HG02623 (cell line): ENCODE measurements around the gene TTC7B.
"Not testable (repeated sequence)": the region's sequence is repeated elsewhere in the genome, so short reads cannot be mapped to it uniquely, and the experiment has no call there.

ENCODE experiments used
- ATAC-seq: cut with Tn5 transposase; IDR thresholded peaks from one replicate; pipeline ENCODE4 v1.9.1; 2021; ENCODE audit warnings: moderate library complexity; ENCODE audit not compliant: unreplicated experiment

Gene TTC7B

GRCh38 chr14:90815822-90816662 is at the start of gene TTC7B:
TTC7B (minus strand) TSS chr14:90816430; CDS start chr14:90816295, 135 bp downstream.
- peak; percentile 57 for ATAC-seq

- ATAC-seq = no peak
Observed at GRCh38 chr14:90864741-90865140, 48.5 kb upstream of the TTC7B start.

GRCh38 chr14:90858511-90858910 is 42.3 kb upstream of the TTC7B start:
- no peak for ATAC-seq

GRCh38 chr14:90857866-90858265 is 41.6 kb upstream of the TTC7B start:
- ATAC-seq = no peak

- ATAC-seq = not testable (repeated sequence)
Observed at GRCh38 chr14:90856115-90856514, 39.9 kb upstream of the TTC7B start.

GRCh38 chr14:90853116-90853515 is 36.9 kb upstream of the TTC7B start:
- no peak for ATAC-seq

GRCh38 chr14:90851327-90852036 is 35.3 kb upstream of the TTC7B start:
- ATAC-seq = no peak

- ATAC-seq = no peak
Observed at GRCh38 chr14:90850487-90850886, 34.3 kb upstream of the TTC7B start.

GRCh38 chr14:90849787-90850444 is 33.7 kb upstream of the TTC7B start:
- no peak for ATAC-seq

GRCh38 chr14:90848944-90849731 is 32.9 kb upstream of the TTC7B start:
- no peak for ATAC-seq

- ATAC-seq = no peak
Observed at GRCh38 chr14:90846511-90846910, 30.3 kb upstream of the TTC7B start.

GRCh38 chr14:90844321-90844720 is 28.1 kb upstream of the TTC7B start:
- no peak for ATAC-seq

- no peak for ATAC-seq
Observed at GRCh38 chr14:90842726-90843125, 26.5 kb upstream of the TTC7B start.

GRCh38 chr14:90840667-90841066 is 24.4 kb upstream of the TTC7B start:
- ATAC-seq = not testable (repeated sequence)

- no peak for ATAC-seq
Observed at GRCh38 chr14:90839889-90840266, 23.6 kb upstream of the TTC7B start.

GRCh38 chr14:90839024-90839888 is 23.0 kb upstream of the TTC7B start:
- ATAC-seq = no peak

- not testable (repeated sequence) for ATAC-seq
Observed at GRCh38 chr14:90838531-90838930, 22.3 kb upstream of the TTC7B start.

GRCh38 chr14:90837355-90837754 is 21.1 kb upstream of the TTC7B start:
- ATAC-seq = no peak

GRCh38 chr14:90836692-90837063 is 20.4 kb upstream of the TTC7B start:
- ATAC-seq = no peak

GRCh38 chr14:90831821-90832220 is 15.6 kb upstream of the TTC7B start:
- ATAC-seq = no peak
